Measurements from ENCODE around the gene SKA3. TPM values are rescaled to one million over a fixed set of nuclear protein-coding genes. Genes with fewer than 3 reads are reported as not detected.

SKA3 gene
- total RNA-seq, 1 donor from 2014 or later: not detected

DNA sequence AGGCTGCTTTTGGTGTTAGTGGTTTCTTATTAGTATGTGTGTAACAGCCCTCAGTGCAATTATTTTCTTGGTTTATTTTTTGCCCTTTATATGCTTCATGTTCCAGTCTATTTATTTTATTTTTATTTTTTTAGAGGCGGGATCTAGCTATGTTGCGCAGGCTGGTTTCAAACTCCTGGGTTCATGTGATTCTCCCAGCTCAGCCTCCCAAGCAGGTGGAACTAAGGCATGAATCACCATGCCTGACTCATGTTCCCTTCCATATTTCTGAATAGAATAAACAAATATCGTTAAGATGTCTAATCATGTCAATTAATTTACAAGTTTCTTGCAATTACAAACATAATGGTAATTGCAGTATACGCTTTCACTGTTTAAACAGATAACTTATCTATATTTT, 11.7 kb downstream of the SKA3 start:
- TF ChIP-seq, protein P1, sequence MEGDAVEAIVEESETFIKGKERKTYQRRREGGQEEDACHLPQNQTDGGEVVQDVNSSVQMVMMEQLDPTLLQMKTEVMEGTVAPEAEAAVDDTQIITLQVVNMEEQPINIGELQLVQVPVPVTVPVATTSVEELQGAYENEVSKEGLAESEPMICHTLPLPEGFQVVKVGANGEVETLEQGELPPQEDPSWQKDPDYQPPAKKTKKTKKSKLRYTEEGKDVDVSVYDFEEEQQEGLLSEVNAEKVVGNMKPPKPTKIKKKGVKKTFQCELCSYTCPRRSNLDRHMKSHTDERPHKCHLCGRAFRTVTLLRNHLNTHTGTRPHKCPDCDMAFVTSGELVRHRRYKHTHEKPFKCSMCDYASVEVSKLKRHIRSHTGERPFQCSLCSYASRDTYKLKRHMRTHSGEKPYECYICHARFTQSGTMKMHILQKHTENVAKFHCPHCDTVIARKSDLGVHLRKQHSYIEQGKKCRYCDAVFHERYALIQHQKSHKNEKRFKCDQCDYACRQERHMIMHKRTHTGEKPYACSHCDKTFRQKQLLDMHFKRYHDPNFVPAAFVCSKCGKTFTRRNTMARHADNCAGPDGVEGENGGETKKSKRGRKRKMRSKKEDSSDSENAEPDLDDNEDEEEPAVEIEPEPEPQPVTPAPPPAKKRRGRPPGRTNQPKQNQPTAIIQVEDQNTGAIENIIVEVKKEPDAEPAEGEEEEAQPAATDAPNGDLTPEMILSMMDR (IDR thresholded peaks at IDR 0.05): no peak
- Histone ChIP-seq H3K9me3 (no peaks in the 10 kb centered on the region), H3K36me3 (no peaks in the 10 kb centered on the region), H3K4me3 (no peak overlapping the region), H3K4me1 (no peaks in the 10 kb centered on the region), H3K27me3 (no peaks in the 10 kb centered on the region), H3K27ac (no peak overlapping the region)
- intact Hi-C loops (cut with DNase I): no loop called here
- DNase-seq (ENCODE audit: low spot score in 2 of 2): no peak

DNA sequence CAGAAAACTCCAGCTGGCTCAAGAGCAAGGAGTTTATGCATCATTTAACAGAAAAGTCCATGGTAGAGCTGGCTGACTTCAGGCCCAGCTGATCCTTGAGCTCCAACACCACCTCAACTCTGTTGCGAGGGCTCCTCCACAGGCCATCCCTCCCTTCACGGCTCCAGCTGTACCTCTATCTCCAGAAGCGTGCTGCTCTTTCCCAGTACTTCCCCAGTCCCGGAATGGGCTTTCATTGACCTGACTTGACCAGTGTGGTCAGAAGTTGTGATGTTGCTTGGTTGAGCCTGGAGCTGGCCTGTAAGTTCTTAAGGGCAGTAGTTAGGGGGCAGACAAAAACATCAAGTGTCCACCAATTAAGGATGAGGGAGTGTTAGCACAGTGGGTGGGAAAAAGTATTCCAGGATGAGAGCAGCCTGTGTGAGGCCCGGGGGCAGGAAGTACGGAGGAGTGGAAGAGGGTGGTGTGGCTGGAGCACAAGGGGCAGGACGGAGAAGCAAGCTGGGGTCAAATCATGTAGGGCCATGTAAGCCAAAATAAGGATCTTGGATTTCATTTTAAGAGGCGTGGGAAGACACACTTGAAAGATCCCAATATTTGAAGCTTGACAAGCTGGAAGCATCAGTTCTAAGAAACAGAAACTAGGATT, 24.0 kb downstream of the SKA3 start:
- Histone ChIP-seq H3K27ac (no peak overlapping the region), H3K27me3 (no peaks in the 10 kb centered on the region), H3K9me3 (no peaks in the 10 kb centered on the region), H3K36me3 (peaks cover 7 to 12% of the 10 kb centered on the region in 2 donors), H3K4me3 (no peak overlapping the region), H3K4me1 (no peaks in the 10 kb centered on the region)
- TF ChIP-seq, protein P1 (IDR thresholded peaks at IDR 0.05): no peak
- no peak for DNase-seq (ENCODE audit: low spot score in 2 of 2)
- intact Hi-C loops (cut with DNase I): no loop called here

DNA sequence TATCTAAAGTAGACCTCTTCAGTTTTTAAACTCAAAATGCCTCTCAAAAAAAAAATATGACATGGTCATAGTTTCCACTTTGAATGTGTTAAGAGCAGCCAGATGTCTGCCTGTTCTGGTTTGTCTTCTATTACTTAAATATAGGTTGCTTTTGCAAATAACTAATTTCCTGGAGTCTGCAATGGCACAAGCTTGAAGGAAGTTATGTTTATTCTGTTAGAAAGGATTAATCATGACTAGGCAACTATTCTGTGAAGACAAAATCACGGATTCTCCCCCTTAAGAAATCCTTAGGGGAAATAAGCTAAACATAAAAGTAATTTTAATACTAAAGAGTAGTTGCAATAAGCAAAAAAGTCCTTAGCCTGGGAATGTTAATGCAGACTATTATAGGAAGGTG, 26.3 kb downstream of the SKA3 start:
- Histone ChIP-seq H3K27ac (no peak overlapping the region), H3K36me3 (peaks cover 17 to 33% of the 10 kb centered on the region in 2 donors), H3K4me3 (no peak overlapping the region), H3K27me3 (no peaks in the 10 kb centered on the region), H3K9me3 (no peaks in the 10 kb centered on the region), H3K4me1 (no peaks in the 10 kb centered on the region)
- intact Hi-C loops (cut with DNase I): no loop called here
- TF ChIP-seq, protein P1 (IDR thresholded peaks at IDR 0.05): no peak
- no peak for DNase-seq (ENCODE audit: low spot score in 2 of 2)

DNA sequence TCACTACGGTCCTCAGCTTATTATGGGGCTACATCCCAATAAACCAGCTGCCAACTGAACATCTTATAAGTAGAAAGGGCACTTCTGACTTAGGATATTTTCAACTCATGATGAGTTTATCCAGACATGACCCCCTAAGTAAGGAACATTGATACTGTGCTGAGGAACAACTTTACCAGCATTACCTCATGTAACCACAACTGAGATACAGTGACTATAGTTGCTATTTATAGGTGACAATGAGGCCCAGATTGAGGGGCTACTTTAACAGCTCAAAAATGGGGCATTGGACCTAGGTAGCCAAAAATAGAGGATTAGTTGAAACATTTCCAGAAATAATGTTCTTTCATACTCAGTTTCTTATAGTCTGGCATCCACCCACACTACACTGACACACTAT, 26.8 kb downstream of the SKA3 start:
- no peaks in the 10 kb centered on the region for H3K4me1 ChIP-seq
- H3K27me3 ChIP-seq: no peaks in the 10 kb centered on the region
- peaks cover 17 to 34% of the 10 kb centered on the region in 2 donors for H3K36me3 ChIP-seq
- no peak overlapping the region for H3K27ac ChIP-seq
- DNase-seq (ENCODE audit: low spot score in 2 of 2): no peak
- TF ChIP-seq, protein P1 (IDR thresholded peaks at IDR 0.05): no peak
- H3K9me3 ChIP-seq: no peaks in the 10 kb centered on the region
- no peak overlapping the region for H3K4me3 ChIP-seq
- intact Hi-C loops (cut with DNase I): no loop called here

DNA sequence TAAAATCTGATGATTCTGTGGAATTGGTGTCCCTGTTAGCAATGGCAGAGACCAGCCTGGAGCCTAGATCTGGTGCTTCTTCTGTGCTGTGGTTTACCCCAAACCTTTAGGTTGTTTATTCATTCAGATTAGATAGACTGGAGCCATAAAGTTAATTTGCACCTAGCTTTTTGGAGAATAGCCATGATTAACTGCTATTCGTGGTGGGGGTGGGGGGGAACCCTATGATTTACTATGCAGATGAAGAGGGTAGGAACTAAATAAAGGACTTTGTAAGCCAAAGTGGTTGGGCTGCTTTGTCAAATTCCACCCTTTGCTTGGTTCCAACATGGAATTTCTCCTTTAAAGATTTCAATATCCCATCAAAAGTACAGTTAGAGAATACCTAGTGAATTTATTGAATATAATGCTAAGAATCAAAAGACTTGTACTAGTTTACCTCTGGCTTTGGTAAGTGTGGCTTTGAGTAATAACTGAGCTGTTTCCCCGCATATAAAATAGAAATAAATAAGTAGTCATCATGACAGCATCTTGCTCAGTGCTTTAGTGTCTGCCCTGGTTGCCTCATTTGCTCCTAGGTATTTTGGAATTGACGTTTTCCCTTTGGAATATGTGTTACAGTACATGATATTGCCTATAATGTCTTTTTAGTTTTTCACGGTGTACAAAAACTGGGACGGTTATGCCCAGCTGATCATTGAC, 27.6 kb downstream of the SKA3 start:
- Histone ChIP-seq H3K27me3 (no peaks in the 10 kb centered on the region), H3K9me3 (no peaks in the 10 kb centered on the region), H3K4me1 (no peaks in the 10 kb centered on the region), H3K36me3 (peaks cover 17 to 36% of the 10 kb centered on the region in 2 donors), H3K4me3 (no peak overlapping the region), H3K27ac (no peak overlapping the region)
- TF ChIP-seq, protein P1 (IDR thresholded peaks at IDR 0.05): no peak
- intact Hi-C loops (cut with DNase I): no loop called here
- DNase-seq (ENCODE audit: low spot score in 2 of 2): no peak
